ENCODE measurements around the gene GINS2.

The GINS2 gene
- total RNA-seq = 0.74 to 32.9 (median 6.3) reads per million in 9 experiments

DNA sequence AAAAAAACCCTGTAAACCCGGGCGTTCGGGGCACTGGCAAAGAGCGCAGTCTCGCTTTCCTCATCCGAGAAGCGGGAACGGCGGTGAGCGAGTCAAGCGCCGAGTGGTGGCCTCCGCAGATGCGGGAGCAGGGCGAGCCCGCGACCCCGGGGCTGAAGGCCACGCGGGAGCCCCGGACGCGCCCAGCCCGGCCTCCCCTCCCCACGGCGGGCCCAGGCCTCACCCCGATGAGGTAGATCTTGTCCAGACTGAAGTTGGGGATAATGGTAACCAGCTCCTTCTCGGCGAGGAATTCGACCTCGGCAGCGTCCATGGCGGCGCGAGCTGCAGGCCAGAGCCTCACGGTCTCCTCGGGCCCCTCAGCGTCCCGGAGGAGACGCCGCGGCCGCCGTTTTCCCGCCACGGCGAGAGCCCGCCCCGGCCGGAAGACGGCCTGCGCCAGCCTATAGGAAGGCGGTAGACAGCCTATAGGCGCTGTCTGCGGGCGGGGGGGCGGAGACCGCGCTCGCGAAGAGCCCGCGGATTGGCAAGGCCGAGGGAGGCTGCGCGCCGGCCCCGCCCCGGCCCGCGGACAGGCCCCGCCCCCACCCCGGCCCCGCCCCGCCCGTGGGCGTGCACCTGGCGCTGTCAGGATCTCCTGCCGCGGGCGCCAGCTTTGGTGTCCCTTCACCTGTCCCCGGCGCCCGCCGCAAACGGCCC lies at the start of gene GINS2:
GINS2 (minus strand) TSS at position 369 of the 699 bp plus-strand sequence; CDS start at position 313, 56 bp downstream.
- Mint-ChIP-seq H3K4me3 (peak within 1 kb of the TSS; percentile 80 to 82), H3K4me1 (ENCODE audit: low read depth in 2 of 2) (peaks cover 0 to 2% of the 10 kb centered on the region in 2 donors), H3K9me3 (no peaks in the 10 kb centered on the region), H3K27ac (no peak within 1 kb of the TSS), H3K36me3 (ENCODE audit: insufficient read depth) (peaks cover 6% of the 10 kb centered on the region), H3K27me3 (peaks cover 7 to 8% of the 10 kb centered on the region in 2 donors)
- ATAC-seq (replicated peaks) (peak; percentile 99), DNase-seq (peak; percentile 80 to 86 (median 84))

GRCh38 chr16:85736921-85737320 lies 48.2 kb upstream of the GINS2 start:
- no peak for DNase-seq

DNA sequence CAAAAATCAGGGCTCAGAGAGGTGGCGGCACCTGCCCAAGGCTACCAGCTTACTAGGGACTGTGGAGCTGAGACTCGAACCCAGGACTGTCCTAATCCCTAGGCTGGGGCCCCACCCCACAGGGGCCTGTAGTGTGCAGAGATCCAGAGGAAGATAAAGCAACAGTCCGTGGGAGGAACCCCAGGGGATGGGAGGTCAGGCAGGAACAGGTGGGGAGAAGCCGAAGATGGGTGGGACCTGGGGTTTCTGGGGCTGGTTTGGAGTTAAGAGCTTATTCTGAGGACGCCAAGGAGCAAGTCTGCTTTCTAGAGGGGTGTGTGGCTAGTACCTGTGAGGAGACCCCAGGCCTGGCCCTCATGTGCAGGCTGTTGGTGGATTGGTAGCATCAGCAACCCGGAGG lies 47.2 kb upstream of the GINS2 start:
- Mint-ChIP-seq H3K4me1 (ENCODE audit: low read depth in 2 of 2) (peaks cover 12 to 18% of the 10 kb centered on the region in 2 donors), H3K36me3 (ENCODE audit: insufficient read depth) (no peaks in the 10 kb centered on the region), H3K27me3 (no peaks in the 10 kb centered on the region), H3K4me3 (peak overlapping the region; percentile 67 to 78), H3K9me3 (no peaks in the 10 kb centered on the region), H3K27ac (peak overlapping the region in 1 of 2 donors; percentile 83)
- DNase-seq (no peak), ATAC-seq (replicated peaks) (no peak)

More at GRCh38 chr16:85736921-85737320, 48.2 kb upstream of the GINS2 start:
- Mint-ChIP-seq H3K4me1 (ENCODE audit: low read depth in 2 of 2) (peaks cover 12 to 18% of the 10 kb centered on the region in 2 donors), H3K4me3 (no peak overlapping the region), H3K9me3 (no peaks in the 10 kb centered on the region), H3K36me3 (ENCODE audit: insufficient read depth) (no peaks in the 10 kb centered on the region), H3K27ac (no peak overlapping the region), H3K27me3 (no peaks in the 10 kb centered on the region)
- no peak for ATAC-seq (replicated peaks)

DNA sequence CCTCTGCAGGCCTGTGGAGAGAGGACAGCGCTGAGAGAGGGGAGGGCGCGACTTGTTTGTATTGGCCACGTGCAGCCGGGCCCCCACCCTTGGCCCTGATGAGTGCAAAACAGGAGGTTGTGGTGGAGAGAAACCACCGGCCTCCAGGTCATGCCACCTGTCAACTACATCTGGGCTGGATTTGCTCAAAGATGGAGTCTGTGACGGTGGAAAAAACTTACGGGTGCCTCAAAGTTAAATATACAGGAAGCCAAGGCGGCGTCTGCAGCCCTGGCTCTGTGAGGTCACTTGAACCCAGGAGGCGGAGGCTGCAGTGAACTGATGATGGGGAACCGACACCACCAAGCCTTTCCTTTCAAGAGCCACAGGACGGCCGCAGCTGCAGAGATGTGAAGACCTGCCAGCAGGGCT lies 46.5 kb upstream of the GINS2 start:
- H3K27ac Mint-ChIP-seq = peak overlapping the region; percentile 65 to 83
- DNase-seq = peak; percentile 45 to 55 (median 54)

GRCh38 chr16:85734311-85735017 lies 45.7 kb upstream of the GINS2 start:
- Mint-ChIP-seq H3K4me3 (peak overlapping the region; percentile 67 to 78), H3K9me3 (no peaks in the 10 kb centered on the region), H3K27me3 (no peaks in the 10 kb centered on the region), H3K27ac (peak overlapping the region; percentile 65 to 83), H3K4me1 (ENCODE audit: low read depth in 2 of 2) (peaks cover 18 to 19% of the 10 kb centered on the region in 2 donors), H3K36me3 (ENCODE audit: insufficient read depth) (no peaks in the 10 kb centered on the region)
- ATAC-seq (replicated peaks) = no peak
- DNase-seq = no peak

More for the DNA sequence above, 46.5 kb upstream of the GINS2 start:
- Mint-ChIP-seq H3K4me3 (peak overlapping the region; percentile 67 to 78), H3K4me1 (ENCODE audit: low read depth in 2 of 2) (peaks cover 16 to 18% of the 10 kb centered on the region in 2 donors), H3K9me3 (no peaks in the 10 kb centered on the region), H3K36me3 (ENCODE audit: insufficient read depth) (no peaks in the 10 kb centered on the region), H3K27me3 (no peaks in the 10 kb centered on the region)
- ATAC-seq (replicated peaks) = peak; percentile 88

DNA sequence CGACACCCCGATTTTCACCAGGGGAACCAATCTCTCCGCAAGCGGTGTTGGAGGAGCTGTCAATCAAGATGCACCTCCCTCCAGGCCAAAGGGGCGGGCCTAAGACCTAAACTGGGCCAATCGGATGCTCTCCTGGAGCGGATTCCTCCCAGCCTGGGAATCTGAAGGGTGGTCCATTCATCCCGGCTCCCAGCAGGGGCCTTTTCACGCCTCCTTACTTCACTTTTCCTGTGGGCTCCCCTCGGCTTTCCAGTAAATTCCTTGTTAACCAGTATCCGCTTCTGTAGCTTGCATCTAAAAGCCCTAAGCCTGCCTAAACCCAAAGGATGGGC lies 45.1 kb upstream of the GINS2 start:
- ATAC-seq (replicated peaks) (no peak), DNase-seq (no peak)
- Mint-ChIP-seq H3K27me3 (no peaks in the 10 kb centered on the region), H3K9me3 (no peaks in the 10 kb centered on the region), H3K4me1 (ENCODE audit: low read depth in 2 of 2) (peaks cover 18 to 20% of the 10 kb centered on the region in 2 donors), H3K27ac (no peak overlapping the region), H3K36me3 (ENCODE audit: insufficient read depth) (no peaks in the 10 kb centered on the region), H3K4me3 (no peak overlapping the region)

DNA sequence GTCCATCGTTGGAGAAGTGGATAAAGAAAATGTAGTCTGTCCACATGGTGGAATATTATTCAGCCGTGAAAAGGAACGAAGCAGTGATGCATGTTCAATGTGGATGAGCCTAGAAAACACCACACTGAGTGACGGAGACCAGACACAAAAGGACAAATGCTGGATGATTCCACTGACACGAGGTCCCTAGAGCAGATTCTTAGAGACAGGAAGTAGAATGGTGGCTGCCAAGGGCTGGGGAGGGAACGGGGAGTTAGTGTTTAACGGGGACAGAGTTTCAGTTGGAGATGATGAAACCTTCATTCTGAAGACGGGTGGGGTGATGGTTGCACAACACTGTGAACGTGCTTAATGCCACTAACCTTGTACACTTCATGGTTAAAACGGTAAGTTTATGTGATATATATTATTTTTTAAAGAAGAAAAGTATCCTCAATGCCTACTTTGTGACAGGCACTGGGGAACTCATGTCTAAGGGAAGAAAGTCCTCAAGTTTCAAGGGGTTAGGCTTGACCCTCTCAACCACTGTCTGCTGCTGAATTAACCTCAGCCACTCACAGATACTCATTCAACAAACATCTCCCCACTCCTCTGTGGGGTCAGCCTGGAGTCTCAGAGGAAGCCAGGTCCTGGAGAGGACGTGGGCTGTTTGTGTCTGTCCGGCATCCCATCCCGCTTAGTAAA lies 44.5 kb upstream of the GINS2 start:
- no peak for ATAC-seq (replicated peaks)
- Mint-ChIP-seq H3K27me3 (no peaks in the 10 kb centered on the region), H3K9me3 (no peaks in the 10 kb centered on the region), H3K4me3 (no peak overlapping the region), H3K4me1 (ENCODE audit: low read depth in 2 of 2) (peaks cover 18 to 20% of the 10 kb centered on the region in 2 donors), H3K36me3 (ENCODE audit: insufficient read depth) (no peaks in the 10 kb centered on the region), H3K27ac (no peak overlapping the region)
- no peak for DNase-seq

GRCh38 chr16:85731179-85731578 lies 42.4 kb upstream of the GINS2 start:
- Mint-ChIP-seq H3K9me3 (no peaks in the 10 kb centered on the region), H3K27me3 (no peaks in the 10 kb centered on the region), H3K4me1 (ENCODE audit: low read depth in 2 of 2) (peaks cover 16 to 20% of the 10 kb centered on the region in 2 donors), H3K36me3 (ENCODE audit: insufficient read depth) (no peaks in the 10 kb centered on the region), H3K4me3 (no peak overlapping the region), H3K27ac (peak overlapping the region in 1 of 2 donors; percentile 6)
- DNase-seq = no peak
- ATAC-seq (replicated peaks) = no peak

GRCh38 chr16:85730186-85730465 lies 41.4 kb upstream of the GINS2 start:
- H3K27ac Mint-ChIP-seq = peak overlapping the region in 1 of 2 donors; percentile 6
- H3K9me3 Mint-ChIP-seq = no peaks in the 10 kb centered on the region
- H3K4me3 Mint-ChIP-seq = no peak overlapping the region
- H3K36me3 Mint-ChIP-seq (ENCODE audit: insufficient read depth) = no peaks in the 10 kb centered on the region
- DNase-seq (no peak), ATAC-seq (replicated peaks) (no peak)
- peaks cover 5 to 12% of the 10 kb centered on the region in 2 donors for H3K4me1 Mint-ChIP-seq (ENCODE audit: low read depth in 2 of 2)
- H3K27me3 Mint-ChIP-seq = no peaks in the 10 kb centered on the region

DNA sequence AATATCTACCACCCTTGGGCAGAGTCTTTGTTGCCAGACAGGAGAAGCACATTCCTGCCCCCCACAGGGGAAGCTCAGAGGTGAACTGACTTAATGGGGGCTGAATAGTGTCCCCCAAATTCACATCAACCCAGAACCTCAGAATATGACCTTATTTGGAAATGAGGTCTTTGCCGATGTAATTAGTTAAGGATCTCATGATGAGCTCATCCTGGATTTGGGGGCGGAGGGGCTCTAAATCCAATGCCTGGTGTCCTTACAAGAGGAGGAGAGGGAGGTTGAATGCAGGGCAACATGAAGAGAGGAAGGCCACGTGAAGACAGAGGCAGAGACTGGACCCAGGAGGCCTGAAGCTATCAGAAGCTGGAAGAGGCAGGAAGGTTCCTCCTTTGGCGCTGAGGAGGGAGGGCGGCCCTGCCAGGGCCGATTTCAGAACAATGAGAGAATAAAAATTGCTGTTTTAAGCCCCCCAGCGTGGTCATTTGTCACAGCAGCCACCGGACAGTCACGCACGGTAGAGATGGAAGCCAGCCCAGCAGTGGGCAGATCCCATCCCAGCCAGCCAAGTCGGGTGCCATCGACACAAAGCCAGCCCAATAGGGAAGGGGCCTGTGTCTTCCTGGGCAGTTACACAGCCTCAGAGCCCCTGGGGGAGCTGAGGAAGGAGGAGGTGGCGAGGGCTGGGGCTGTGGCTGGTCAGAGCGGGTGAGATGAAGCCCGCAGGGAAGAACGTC lies 40.9 kb upstream of the GINS2 start:
- no peaks in the 10 kb centered on the region for H3K36me3 Mint-ChIP-seq (ENCODE audit: insufficient read depth)
- H3K4me3 Mint-ChIP-seq = no peak overlapping the region
- ATAC-seq (replicated peaks) = no peak
- H3K27ac Mint-ChIP-seq = no peak overlapping the region
- H3K9me3 Mint-ChIP-seq = no peaks in the 10 kb centered on the region
- DNase-seq = no peak
- H3K27me3 Mint-ChIP-seq = no peaks in the 10 kb centered on the region
- H3K4me1 Mint-ChIP-seq (ENCODE audit: low read depth in 2 of 2) = peaks cover 1 to 8% of the 10 kb centered on the region in 2 donors

- Mint-ChIP-seq H3K4me1 (ENCODE audit: low read depth in 2 of 2) (peaks cover 1 to 8% of the 10 kb centered on the region in 2 donors), H3K36me3 (ENCODE audit: insufficient read depth) (no peaks in the 10 kb centered on the region), H3K27me3 (no peaks in the 10 kb centered on the region), H3K9me3 (no peaks in the 10 kb centered on the region), H3K27ac (no peak overlapping the region), H3K4me3 (no peak overlapping the region)
- DNase-seq = no peak
- no peak for ATAC-seq (replicated peaks)
Observed at GRCh38 chr16:85728879-85729278, 40.1 kb upstream of the GINS2 start.

GRCh38 chr16:85724936-85725335 lies 36.2 kb upstream of the GINS2 start:
- Mint-ChIP-seq H3K36me3 (ENCODE audit: insufficient read depth) (no peaks in the 10 kb centered on the region), H3K4me1 (ENCODE audit: low read depth in 2 of 2) (peaks cover 0 to 4% of the 10 kb centered on the region in 2 donors), H3K27me3 (no peaks in the 10 kb centered on the region), H3K27ac (no peak overlapping the region), H3K9me3 (no peaks in the 10 kb centered on the region), H3K4me3 (no peak overlapping the region)
- ATAC-seq (replicated peaks) = no peak
- DNase-seq = no peak
